T follicular helper cell (primary cell): ENCODE results near the gene ITGB5.

Experiments used
- DNase-seq: peaks from one replicate; pipeline ENCODE4 v3.0.0-alpha.2; 2020; ENCODE audit warnings: low read depth

The ITGB5 gene

DNA sequence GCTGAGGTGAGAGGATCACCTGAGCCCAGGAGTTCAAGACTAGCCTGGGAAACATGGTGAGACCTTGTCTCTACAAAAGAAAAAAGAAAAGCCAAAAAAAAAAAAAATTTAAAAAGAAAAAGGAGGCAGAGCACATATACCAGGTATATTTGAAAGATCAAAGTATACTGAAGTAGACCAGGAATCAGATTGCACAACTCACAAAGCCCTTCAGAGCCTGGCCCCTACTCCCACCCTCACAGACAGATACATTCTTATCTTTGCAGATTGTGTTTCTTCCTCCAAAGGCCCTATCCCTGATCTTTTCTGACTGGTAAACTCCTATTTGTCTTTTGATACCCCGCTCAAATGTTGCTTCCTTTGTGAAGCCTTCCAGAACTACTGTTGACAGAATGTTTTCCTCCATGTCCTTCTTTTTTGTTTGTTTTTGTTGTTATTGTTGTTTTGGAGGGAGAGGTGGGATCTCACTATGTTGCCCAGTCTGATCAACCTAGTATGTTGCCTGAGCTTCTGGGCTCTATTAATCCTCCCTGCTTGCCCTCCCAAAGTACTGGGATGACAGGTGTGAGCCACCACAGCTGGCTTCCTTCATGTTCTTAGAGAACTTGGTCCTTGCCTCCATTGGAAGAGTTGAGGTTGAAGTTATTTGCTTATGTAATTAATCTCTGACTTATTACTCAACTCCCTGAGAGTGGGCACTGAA is 9.8 kb upstream of the ITGB5 start:
- no peak for DNase-seq

GRCh38 chr3:124895756-124896155 is 8.6 kb upstream of the ITGB5 start:
- no peak for DNase-seq

GRCh38 chr3:124893526-124893925 is 6.4 kb upstream of the ITGB5 start:
- DNase-seq = no peak

GRCh38 chr3:124890573-124891190 is 3.5 kb upstream of the ITGB5 start:
- DNase-seq = no peak

GRCh38 chr3:124888482-124889441 is 1.6 kb upstream of the ITGB5 start:
- no peak for DNase-seq

DNA sequence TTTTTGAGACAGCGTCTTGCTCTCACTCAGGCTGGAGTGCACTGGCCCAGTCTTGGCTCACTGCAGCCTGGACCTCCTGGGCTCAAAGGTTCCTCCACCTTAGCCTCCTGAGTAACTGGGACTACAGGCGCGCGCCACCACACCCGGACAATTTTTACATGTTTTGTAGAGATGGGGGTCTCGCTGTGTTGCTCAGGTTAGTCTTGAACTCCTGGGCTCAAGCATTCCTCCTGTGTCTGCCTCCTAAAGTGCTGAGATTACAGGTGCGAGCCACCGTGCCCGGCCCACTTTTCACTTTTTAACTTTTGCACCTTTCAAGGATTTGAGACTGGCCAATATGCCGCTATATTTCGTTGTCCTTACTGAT is 750 bp upstream of the ITGB5 start:
- no peak for DNase-seq

DNA sequence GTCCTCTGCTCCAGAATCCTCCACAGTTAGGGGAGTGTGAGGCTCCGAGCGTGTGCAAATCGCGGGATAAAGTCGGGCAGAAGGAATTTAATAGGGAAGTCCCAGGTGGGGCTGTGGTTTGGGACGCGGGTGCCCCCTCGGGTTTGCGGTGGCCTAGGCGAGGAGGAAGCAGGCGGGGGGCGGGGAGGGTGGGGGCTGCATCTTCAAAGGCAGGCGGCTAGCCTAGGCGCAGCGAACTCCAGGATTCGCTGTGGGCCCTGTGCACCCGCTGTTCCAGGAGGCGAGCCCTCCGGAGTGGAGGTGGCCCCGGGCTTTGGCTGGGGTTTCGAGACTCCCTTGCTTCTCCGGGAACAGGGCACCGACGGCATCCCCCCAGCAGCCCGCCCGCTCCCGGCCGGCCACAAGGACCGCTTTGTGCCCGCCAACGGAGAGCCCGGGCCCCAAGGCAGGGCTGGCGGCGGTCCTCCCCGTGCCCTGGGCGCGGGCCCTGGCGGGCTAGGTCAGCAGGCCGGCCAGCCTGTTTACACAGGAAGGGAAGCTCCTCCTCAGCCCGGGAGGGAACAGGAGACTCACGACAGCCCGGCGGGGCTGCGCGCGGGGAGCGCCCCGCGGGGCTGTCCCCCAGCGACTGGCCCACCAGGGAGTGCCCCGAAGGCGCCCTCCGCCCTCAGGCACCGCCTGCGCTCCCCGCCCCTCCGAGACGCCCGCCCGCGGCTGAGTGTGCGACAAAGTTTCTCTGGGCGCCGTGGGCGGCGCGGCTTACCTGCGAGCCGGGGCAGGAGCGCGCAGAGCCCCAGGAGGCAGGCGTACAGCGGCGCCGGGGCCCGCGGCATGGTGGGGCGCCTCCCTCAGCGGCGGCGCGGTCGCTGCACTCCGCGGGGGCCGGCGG is 753 bp downstream of the ITGB5 start:
- no peak for DNase-seq

- DNase-seq = no peak
Measured at GRCh38 chr3:124885466-124886167, 1.5 kb downstream of the ITGB5 start.

DNA sequence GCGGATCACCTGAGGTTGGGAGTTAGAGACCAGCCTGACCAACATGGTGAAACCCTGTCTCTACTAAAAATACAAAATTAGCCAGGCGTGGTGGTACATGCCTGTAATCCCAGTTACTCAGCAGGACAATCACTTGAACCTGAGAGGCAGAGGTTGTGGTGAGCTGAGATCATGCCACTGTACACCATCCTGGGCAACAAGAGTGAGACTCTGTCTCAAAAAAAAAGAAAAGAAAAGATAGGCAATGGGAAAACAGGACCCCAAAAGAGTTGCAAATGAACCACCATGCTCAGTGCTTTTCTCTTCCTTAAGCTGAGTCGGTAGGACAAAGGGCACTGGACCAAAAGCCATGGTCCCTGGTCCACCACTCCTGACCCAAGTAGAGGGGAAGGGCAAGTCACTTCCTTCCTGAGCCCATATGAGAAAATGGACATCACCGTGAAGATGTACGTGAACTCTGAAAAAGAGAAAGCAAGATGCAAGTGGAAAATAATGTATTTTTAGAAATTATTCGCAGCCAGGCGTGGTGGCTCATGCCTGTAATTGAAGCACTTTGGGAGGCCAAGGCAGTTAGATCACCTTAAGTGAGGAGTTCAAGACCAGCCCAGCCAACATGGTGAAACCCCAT is 2.6 kb downstream of the ITGB5 start:
- no peak for DNase-seq

- no peak for DNase-seq
Measured at GRCh38 chr3:124883766-124884473, 3.2 kb downstream of the ITGB5 start.

DNA sequence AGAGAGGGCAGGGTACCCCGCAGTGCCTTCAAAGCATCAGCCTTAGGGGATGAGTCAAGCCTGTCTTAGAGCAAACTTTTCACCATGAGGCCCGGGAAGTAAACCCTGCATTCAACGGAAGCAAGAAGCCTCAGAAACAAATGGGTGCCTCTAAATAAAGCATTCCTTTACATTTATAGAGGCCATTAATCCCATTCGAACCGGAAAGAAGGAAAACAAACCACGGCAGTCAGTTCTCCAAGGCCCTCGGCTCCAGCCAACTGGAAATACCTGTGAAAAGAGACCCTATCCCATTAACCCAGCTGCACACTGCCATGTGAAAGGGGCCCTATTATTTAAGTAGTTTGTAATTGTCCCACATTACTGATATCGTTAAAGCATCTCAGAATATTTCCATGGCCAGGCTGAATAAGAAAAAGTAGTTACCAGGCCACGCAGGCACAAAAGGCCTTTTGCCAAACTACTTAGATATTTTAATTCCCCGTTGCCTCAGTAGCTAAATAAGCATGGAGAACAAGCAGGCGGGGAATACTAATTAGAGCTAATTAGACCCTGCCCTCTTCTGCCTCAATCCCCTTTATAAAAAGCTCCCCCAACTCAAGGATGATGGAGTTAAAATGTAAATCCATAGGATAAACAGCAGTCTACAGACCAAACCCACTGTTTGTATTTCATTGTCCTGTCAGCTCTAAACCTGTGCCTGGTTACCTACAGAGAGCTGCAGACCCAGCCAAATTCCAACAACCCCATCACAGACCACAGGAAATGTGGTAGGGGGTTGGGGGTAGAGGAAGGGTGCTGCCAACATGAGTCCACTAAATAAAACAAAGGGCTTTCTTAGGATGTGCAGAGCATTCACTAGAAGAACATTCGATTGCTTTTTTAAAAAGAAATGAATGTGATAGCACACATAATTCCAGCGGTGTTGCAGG is 4.1 kb downstream of the ITGB5 start:
- no peak for DNase-seq

DNA sequence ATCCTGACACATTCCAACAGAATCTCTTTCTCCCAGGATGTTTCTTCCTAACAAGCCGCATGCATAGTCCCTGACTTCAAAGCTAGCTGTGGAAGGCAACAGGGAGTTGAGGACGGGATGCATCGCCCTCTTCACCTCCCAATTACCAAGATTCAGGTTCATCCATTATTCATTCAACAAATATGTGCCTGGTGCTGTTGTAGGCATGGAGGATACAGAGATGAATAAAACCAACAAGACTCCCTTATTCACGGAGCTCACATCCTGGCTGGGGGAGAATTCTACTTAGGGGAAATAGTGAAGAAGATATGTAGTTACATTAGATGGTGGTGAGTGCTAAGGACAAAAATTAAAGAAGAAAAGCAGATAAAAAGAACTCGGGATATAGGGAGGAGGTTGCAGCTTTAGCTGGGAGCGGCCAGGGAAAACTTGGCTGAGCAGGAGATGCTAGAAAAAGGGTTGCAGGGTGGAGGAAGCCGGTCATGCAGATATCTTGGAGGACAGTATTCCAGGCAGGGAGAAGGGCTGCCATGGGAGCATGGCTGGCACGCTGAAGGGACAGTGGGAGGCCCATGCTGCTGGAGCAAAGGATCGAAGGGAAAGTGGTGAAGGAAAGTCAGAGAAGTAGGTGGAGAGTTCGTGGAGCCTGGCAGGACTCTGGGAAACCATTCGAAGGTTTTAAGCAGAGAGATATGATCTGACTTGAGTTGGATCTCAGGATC is 5.0 kb downstream of the ITGB5 start:
- DNase-seq = no peak

- no peak for DNase-seq
Measured at GRCh38 chr3:124879337-124879680, 7.9 kb downstream of the ITGB5 start.

GRCh38 chr3:124878561-124879336 is 8.4 kb downstream of the ITGB5 start:
- no peak for DNase-seq

DNA sequence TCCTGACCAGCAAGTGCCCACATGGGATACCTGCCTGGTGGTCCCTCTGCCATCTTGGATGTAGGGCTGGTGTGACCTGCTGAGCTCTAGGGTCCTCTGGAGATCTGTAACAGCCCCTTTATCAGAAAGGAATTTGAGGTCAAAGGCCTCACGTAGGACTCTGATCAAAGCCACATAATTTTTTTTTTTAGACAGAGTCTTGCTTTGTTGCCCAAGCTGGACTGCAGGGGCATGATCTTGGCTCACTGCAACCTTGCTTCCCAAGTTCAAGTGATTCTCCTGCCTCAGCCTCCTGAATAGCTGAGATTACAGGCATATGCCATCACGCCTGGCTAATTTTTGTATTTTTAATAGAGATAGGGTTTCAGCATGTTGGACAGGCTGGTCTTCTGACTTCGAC is 9.5 kb downstream of the ITGB5 start:
- DNase-seq = no peak

- no peak for DNase-seq
Measured at GRCh38 chr3:124876401-124876878, 10.7 kb downstream of the ITGB5 start.

DNA sequence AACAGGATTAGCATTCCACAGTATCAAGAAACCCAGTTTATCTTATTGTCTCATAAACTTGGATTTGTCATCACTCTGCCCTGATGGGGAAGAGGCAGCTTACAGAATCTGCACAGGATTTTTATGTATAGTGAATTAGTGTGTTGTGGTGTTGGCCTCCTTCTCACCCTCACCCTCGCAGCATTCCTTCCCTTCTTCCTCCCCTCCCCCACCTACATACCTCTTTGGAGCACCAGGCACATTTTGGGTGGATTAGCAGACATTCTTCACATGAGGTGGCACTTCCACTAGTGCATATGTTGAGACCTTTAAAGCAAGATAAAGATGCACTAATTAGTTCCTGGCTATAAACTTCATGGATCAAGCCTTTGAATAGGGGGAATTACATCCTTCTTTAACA is 13.9 kb downstream of the ITGB5 start:
- no peak for DNase-seq
